ENCODE results near the gene IKZF5. TPM values are rescaled to one million over a fixed set of nuclear protein-coding genes. Genes with fewer than 3 reads are reported as not detected.

Gene IKZF5
- polyA plus RNA-seq, 1 experiment = 7.8 TPM

- no peak for TF ChIP-seq CTCF (IDR thresholded peaks at IDR 0.05; ENCODE audit: low read depth, low read length)
- POLR2A ChIA-PET = no interaction called here
- DNase-seq (ENCODE audit: low read depth, low spot score) = no peak
- no peak overlapping the region for H3K4me3 ChIP-seq (ENCODE audit: low read depth, low read length)
- no peaks in the 10 kb centered on the region for H3K9me3 ChIP-seq (ENCODE audit: control insufficient read depth, insufficient read depth, low read length)
- H3K27me3 ChIP-seq (ENCODE audit: control insufficient read depth, insufficient read depth, low read length) = no peaks in the 10 kb centered on the region
- CTCF ChIA-PET = no interaction called here
- H3K27ac ChIP-seq (ENCODE audit: low read depth, low read length) = no peak overlapping the region
Measured at GRCh38 chr10:123001370-123001769, 7.2 kb downstream of the IKZF5 start.

- CTCF ChIA-PET = interaction anchor here (1.2 to 6.6 kb wide), 2 partner anchors 19 to 21 kb away, joined by 3 to 39 read pairs; partner anchors contain the start of gene PSTK
Measured at GRCh38 chr10:123000155-123000554, 8.4 kb downstream of the IKZF5 start.

GRCh38 chr10:122999347-122999746 is 9.2 kb downstream of the IKZF5 start:
- TF ChIP-seq CTCF (IDR thresholded peaks at IDR 0.05; ENCODE audit: low read depth, low read length) = no peak
- H3K27me3 ChIP-seq (ENCODE audit: control insufficient read depth, insufficient read depth, low read length) = no peaks in the 10 kb centered on the region
- no peak overlapping the region for H3K4me3 ChIP-seq (ENCODE audit: low read depth, low read length)
- no peak overlapping the region for H3K27ac ChIP-seq (ENCODE audit: low read depth, low read length)
- DNase-seq (ENCODE audit: low read depth, low spot score) = no peak
- ChIA-PET CTCF (interaction anchor here (0.9 to 6.6 kb wide), 3 partner anchors 18 to 44 kb away, joined by 3 to 39 read pairs (median 3); partner anchors contain the start of gene PSTK), POLR2A (interaction anchor here (0.7 kb wide), 1 partner anchor 9 kb away, joined by 4 read pairs; no protein-coding TSS in a partner anchor)
- H3K9me3 ChIP-seq (ENCODE audit: control insufficient read depth, insufficient read depth, low read length) = no peaks in the 10 kb centered on the region

More at GRCh38 chr10:123000155-123000554, 8.4 kb downstream of the IKZF5 start:
- H3K4me3 ChIP-seq (ENCODE audit: low read depth, low read length) = no peak overlapping the region
- no peak for DNase-seq (ENCODE audit: low read depth, low spot score)
- H3K9me3 ChIP-seq (ENCODE audit: control insufficient read depth, insufficient read depth, low read length) = no peaks in the 10 kb centered on the region
- no peak for TF ChIP-seq CTCF (IDR thresholded peaks at IDR 0.05; ENCODE audit: low read depth, low read length)
- no peaks in the 10 kb centered on the region for H3K27me3 ChIP-seq (ENCODE audit: control insufficient read depth, insufficient read depth, low read length)
- POLR2A ChIA-PET = no interaction called here
- no peak overlapping the region for H3K27ac ChIP-seq (ENCODE audit: low read depth, low read length)

GRCh38 chr10:122998934-122999333 is 9.7 kb downstream of the IKZF5 start:
- H3K4me3 ChIP-seq (ENCODE audit: low read depth, low read length) = no peak overlapping the region
- no peak for TF ChIP-seq CTCF (IDR thresholded peaks at IDR 0.05; ENCODE audit: low read depth, low read length)
- ChIA-PET POLR2A (interaction anchor here (0.7 kb wide), 1 partner anchor 9 kb away, joined by 4 read pairs; no protein-coding TSS in a partner anchor), CTCF (interaction anchor here (0.9 to 6.6 kb wide), 3 partner anchors 18 to 44 kb away, joined by 3 to 39 read pairs (median 3); partner anchors contain the start of gene PSTK)
- H3K27ac ChIP-seq (ENCODE audit: low read depth, low read length) = no peak overlapping the region
- no peaks in the 10 kb centered on the region for H3K9me3 ChIP-seq (ENCODE audit: control insufficient read depth, insufficient read depth, low read length)
- no peaks in the 10 kb centered on the region for H3K27me3 ChIP-seq (ENCODE audit: control insufficient read depth, insufficient read depth, low read length)
- no peak for DNase-seq (ENCODE audit: low read depth, low spot score)

GRCh38 chr10:122998360-122998917 is 10.2 kb downstream of the IKZF5 start:
- ChIA-PET CTCF (interaction anchor here (6.6 kb wide), 1 partner anchor 17 kb away, joined by 39 read pairs; the partner anchor contains the start of gene PSTK), POLR2A (interaction anchor here (1.1 kb wide), 1 partner anchor 9 kb away, joined by 3 read pairs; no protein-coding TSS in a partner anchor)

More at GRCh38 chr10:122998360-122998917, 10.2 kb downstream of the IKZF5 start:
- Histone ChIP-seq H3K4me3 (ENCODE audit: low read depth, low read length) (no peak overlapping the region), H3K27ac (ENCODE audit: low read depth, low read length) (no peak overlapping the region), H3K9me3 (ENCODE audit: control insufficient read depth, insufficient read depth, low read length) (no peaks in the 10 kb centered on the region), H3K27me3 (ENCODE audit: control insufficient read depth, insufficient read depth, low read length) (no peaks in the 10 kb centered on the region)
- TF ChIP-seq CTCF (IDR thresholded peaks at IDR 0.05; ENCODE audit: low read depth, low read length) = no peak
- DNase-seq (ENCODE audit: low read depth, low spot score) = no peak

All from AG04450 (cell line).